Measurements from ENCODE around the gene LBX2. TPM values are rescaled to one million over a fixed set of nuclear protein-coding genes. Genes with fewer than 3 reads are reported as not detected.

LBX2 gene
- total and polyA plus RNA-seq, 4 donors = 0.84 to 2.8 (median 2.5) TPM

DNA sequence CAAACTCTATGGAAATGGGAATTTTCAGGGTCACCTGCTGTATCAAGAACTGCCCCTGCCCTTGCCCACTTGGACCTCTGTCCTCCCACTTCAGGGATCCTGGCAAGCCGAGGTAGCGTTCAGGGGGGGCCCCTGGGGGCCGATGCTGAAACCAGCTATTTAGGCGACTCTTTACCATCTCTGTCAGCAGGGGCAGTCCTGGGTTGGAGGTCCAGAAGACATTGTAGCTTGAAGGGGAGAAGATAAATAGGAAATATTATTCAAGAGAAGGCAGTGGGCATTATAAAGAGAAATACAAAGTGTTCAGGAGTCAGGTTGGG lies 36.7 kb downstream of the LBX2 start:
- Histone ChIP-seq H3K27ac (ENCODE audit: low read depth in 1 of 2, low read length in 2 of 2) (no peak overlapping the region), H3K9me3 (ENCODE audit: control insufficient read depth in 4 of 4, low read length in 3 of 4) (no peaks in the 10 kb centered on the region), H3K27me3 (ENCODE audit: control insufficient read depth in 4 of 4, insufficient read depth in 4 of 4, low read length in 3 of 4) (no peaks in the 10 kb centered on the region), H3K36me3 (ENCODE audit: control insufficient read depth in 4 of 4, insufficient read depth in 3 of 4, low read depth in 1 of 4, low read length in 3 of 4) (peaks cover 3 to 19% (median 9%) of the 10 kb centered on the region in 4 donors), H3K4me1 (ENCODE audit: control insufficient read depth in 4 of 4, insufficient read depth in 4 of 4, low read length in 3 of 4) (peaks cover 4 to 25% (median 22%) of the 10 kb centered on the region in 4 donors), H3K4me3 (ENCODE audit: low read depth in 1 of 3, low read length in 3 of 3) (no peak overlapping the region), H3K9ac (ENCODE audit: low read depth in 1 of 2, low read length in 2 of 2) (no peak overlapping the region)
- 95% methylated on average over 4 of the region's 4 CpGs for WGBS
- DNase-seq (ENCODE audit: low spot score) = no peak
- TF ChIP-seq TAF1 (conservative IDR thresholded peaks at IDR 0.05) (no peak), MAX (IDR thresholded peaks at IDR 0.05) (no peak), GABPA (IDR thresholded peaks at IDR 0.05 in 1 of 2, conservative IDR thresholded peaks at IDR 0.05 in 1 of 2) (no peak), HNF4A (conservative IDR thresholded peaks at IDR 0.05) (no peak), FOXA1 (IDR thresholded peaks at IDR 0.05) (no peak), HNF4G (IDR thresholded peaks at IDR 0.05) (no peak), REST (IDR thresholded peaks at IDR 0.05) (no peak), RXRA (IDR thresholded peaks at IDR 0.05) (no peak), YY1 (IDR thresholded peaks at IDR 0.05) (no peak), JUND (IDR thresholded peaks at IDR 0.05) (no peak)
- TF ChIP-seq, protein P1, sequence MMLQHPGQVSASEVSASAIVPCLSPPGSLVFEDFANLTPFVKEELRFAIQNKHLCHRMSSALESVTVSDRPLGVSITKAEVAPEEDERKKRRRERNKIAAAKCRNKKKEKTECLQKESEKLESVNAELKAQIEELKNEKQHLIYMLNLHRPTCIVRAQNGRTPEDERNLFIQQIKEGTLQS (IDR thresholded peaks at IDR 0.05) = no peak
- TF ChIP-seq, protein P2, sequence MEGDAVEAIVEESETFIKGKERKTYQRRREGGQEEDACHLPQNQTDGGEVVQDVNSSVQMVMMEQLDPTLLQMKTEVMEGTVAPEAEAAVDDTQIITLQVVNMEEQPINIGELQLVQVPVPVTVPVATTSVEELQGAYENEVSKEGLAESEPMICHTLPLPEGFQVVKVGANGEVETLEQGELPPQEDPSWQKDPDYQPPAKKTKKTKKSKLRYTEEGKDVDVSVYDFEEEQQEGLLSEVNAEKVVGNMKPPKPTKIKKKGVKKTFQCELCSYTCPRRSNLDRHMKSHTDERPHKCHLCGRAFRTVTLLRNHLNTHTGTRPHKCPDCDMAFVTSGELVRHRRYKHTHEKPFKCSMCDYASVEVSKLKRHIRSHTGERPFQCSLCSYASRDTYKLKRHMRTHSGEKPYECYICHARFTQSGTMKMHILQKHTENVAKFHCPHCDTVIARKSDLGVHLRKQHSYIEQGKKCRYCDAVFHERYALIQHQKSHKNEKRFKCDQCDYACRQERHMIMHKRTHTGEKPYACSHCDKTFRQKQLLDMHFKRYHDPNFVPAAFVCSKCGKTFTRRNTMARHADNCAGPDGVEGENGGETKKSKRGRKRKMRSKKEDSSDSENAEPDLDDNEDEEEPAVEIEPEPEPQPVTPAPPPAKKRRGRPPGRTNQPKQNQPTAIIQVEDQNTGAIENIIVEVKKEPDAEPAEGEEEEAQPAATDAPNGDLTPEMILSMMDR (IDR thresholded peaks at IDR 0.05; ENCODE audit: low read depth, low read length, missing input control) = no peak

DNA sequence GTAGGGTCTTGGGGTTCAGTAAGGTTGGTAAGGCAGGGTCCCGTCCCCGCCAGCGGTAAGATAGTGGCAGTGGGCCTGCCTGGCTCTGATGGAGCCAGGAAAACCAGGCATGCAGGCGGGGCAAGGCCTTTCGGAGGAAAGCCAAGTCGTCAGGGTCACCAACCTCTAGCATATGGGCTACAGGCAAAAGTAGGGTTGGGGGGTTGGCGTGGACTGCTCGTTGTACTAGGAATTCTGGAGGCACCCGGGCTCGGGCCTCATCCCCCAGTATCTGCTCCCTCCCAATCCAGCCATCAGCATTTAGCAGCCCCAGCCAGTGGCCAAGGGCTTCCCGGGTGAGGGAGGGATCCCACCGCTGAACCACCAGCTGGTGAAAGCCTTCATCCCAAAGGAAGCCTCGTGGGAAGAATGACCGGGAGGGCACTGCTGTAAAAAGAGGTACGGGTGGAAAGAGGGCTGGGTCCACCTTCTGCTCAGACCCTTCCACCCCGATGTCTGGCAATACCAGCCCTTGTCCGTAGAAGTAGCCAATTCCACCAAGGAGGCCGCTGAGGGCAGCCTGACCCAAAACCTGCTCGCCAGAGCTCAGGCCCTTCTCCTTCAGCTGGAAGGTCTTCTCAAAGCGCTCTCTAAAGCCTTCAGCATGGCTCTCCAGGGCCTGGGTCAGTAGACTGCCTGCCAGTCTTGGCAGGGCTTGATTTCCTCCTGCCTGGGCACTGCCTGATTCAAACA lies 37.2 kb downstream of the LBX2 start:
- DNase-seq (ENCODE audit: low spot score) = no peak
- Histone ChIP-seq H3K27me3 (ENCODE audit: control insufficient read depth in 4 of 4, insufficient read depth in 4 of 4, low read length in 3 of 4) (no peaks in the 10 kb centered on the region), H3K4me1 (ENCODE audit: control insufficient read depth in 4 of 4, insufficient read depth in 4 of 4, low read length in 3 of 4) (peaks cover 4 to 28% (median 22%) of the 10 kb centered on the region in 4 donors), H3K4me3 (ENCODE audit: low read depth in 1 of 3, low read length in 3 of 3) (no peak overlapping the region), H3K9me3 (ENCODE audit: control insufficient read depth in 4 of 4, low read length in 3 of 4) (no peaks in the 10 kb centered on the region), H3K27ac (ENCODE audit: low read depth in 1 of 2, low read length in 2 of 2) (no peak overlapping the region), H3K36me3 (ENCODE audit: control insufficient read depth in 4 of 4, insufficient read depth in 3 of 4, low read depth in 1 of 4, low read length in 3 of 4) (peaks cover 3 to 19% (median 9%) of the 10 kb centered on the region in 4 donors), H3K9ac (ENCODE audit: low read depth in 1 of 2, low read length in 2 of 2) (no peak overlapping the region)
- TF ChIP-seq JUND (IDR thresholded peaks at IDR 0.05) = no peak
- TF ChIP-seq FOXA2 (IDR thresholded peaks at IDR 0.05) = no peak
- TF ChIP-seq YY1 (IDR thresholded peaks at IDR 0.05) = no peak
- no peak for TF ChIP-seq EGR1 (IDR thresholded peaks at IDR 0.05; ENCODE audit: low read depth in 2 of 2)
- TF ChIP-seq TAF1 (conservative IDR thresholded peaks at IDR 0.05) = no peak
- TF ChIP-seq REST (IDR thresholded peaks at IDR 0.05) = no peak
- TF ChIP-seq, protein P2 (IDR thresholded peaks at IDR 0.05; ENCODE audit: low read depth, low read length, missing input control) = no peak
- TF ChIP-seq HNF4A (conservative IDR thresholded peaks at IDR 0.05) = no peak
- no peak for TF ChIP-seq RXRA (IDR thresholded peaks at IDR 0.05)
- TF ChIP-seq ZBTB33 (IDR thresholded peaks at IDR 0.05) = no peak
- TF ChIP-seq SP1 (IDR thresholded peaks at IDR 0.05) = no peak
- TF ChIP-seq HNF4G (IDR thresholded peaks at IDR 0.05) = no peak
- no peak for TF ChIP-seq MAX (IDR thresholded peaks at IDR 0.05)
- WGBS = 95% methylated on average over 20 of the region's 20 CpGs
